Mononuclear cell (primary cell): ENCODE data around the gene AGMAT. TPM values are rescaled to one million over a fixed set of nuclear protein-coding genes. Genes with fewer than 3 reads are reported as not detected.

Experiments
- H3K27me3 ChIP-seq: 2 replicates; pipeline ENCODE4 v1.6.0; 2011; ENCODE audit warnings: low read length, control low read depth; ENCODE audit not compliant: insufficient read depth
- H3K4me1 ChIP-seq: 2 replicates; pipeline ENCODE4 v1.5.1; 2011; ENCODE audit warnings: mild to moderate bottlenecking, low read length, control low read depth; ENCODE audit not compliant: insufficient read depth
- H3K4me3 ChIP-seq: 2 replicates; pipeline ENCODE4 v1.5.1; 2011; ENCODE audit warnings: mild to moderate bottlenecking, low read length, moderate library complexity
- H3K9me3 ChIP-seq: 2 replicates; pipeline ENCODE4 v1.5.1; 2011; ENCODE audit warnings: low read depth, mild to moderate bottlenecking, control low read depth, low read length
- total RNA-seq: library from RNA; depleted of rRNA; stranded (reverse); fragments of >200 nt; gene quantifications from one replicate; pipeline ENCODE4 v1.2.3, GENCODE V29; 2012

Gene AGMAT
- total RNA-seq, 1 donor: 2.8 TPM

- Histone ChIP-seq H3K27me3 (no peaks in the 10 kb centered on the region), H3K9me3 (no peaks in the 10 kb centered on the region), H3K4me1 (peaks cover 45% of the 10 kb centered on the region), H3K4me3 (peak overlapping the region; percentile 48)
Measured at GRCh38 chr1:15524283-15525049, 60.4 kb downstream of the AGMAT start.

DNA sequence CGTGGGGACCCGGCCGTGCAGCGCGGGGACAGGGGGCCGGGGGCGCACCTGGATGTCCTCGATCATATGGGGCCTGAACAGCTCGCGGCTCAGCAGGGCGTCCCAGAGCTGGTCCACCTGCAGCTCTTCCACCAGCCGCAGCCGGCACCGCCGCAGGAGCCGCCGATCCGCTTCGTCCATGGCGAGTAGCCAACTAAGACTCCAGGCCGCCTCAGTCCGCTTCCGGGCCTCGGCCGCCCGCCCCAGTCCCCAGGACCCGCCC is 60.9 kb downstream of the AGMAT start, which contains the start of gene CASP9:
Gene CASP9 (minus strand): TSS at position 195 of the 262 bp plus-strand sequence. CDS start 15 bp downstream, at position 180.
- H3K4me3 ChIP-seq: peak within 1 kb of the TSS; percentile 48
- H3K9me3 ChIP-seq: no peaks in the 10 kb centered on the region
- H3K4me1 ChIP-seq: peaks cover 45% of the 10 kb centered on the region
- H3K27me3 ChIP-seq: no peaks in the 10 kb centered on the region

DNA sequence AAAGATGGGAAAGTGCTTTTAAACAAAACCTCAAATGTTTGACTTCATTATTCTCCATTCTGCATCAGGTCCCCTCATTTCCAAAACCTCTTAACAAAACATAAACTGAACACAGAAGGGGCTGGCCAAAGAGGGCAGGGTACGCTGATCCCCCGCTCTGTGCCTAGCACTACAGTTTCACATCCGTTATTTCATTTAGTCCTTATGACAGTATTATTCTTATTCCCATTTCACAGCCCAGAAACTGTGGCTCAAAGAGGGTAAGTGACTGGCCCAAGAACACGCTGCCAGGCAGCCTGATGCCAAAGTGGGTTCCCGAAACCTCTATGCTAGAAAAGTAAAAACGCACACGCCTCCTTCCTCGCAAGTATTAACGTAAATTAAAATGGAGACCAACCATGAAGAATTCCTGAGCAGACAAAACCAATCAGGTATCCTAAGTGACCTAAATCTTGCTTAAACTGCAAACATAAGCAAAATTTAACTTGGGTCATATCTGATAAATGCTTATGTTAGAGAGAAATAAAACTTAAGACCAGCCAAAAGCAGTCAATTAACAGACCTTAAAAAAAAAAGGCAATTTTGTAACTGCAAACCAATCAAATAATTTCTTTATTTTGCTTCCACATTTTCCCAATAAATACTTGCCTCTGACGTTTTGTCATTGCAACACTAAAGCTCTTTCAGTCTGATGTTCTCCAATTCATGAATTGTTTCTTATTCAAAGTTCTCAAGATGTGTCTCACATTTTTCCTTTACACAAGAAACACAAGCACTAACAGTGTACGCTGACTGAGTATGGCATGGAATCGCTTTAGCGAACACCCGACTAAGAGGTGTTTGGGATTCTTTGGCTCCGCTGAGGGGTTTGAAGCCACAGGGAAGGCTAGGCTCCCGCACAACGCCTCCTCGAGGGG is 61.5 kb downstream of the AGMAT start:
- no peaks in the 10 kb centered on the region for H3K9me3 ChIP-seq
- peaks cover 45% of the 10 kb centered on the region for H3K4me1 ChIP-seq
- H3K27me3 ChIP-seq: no peaks in the 10 kb centered on the region
- H3K4me3 ChIP-seq: peak overlapping the region; percentile 48

DNA sequence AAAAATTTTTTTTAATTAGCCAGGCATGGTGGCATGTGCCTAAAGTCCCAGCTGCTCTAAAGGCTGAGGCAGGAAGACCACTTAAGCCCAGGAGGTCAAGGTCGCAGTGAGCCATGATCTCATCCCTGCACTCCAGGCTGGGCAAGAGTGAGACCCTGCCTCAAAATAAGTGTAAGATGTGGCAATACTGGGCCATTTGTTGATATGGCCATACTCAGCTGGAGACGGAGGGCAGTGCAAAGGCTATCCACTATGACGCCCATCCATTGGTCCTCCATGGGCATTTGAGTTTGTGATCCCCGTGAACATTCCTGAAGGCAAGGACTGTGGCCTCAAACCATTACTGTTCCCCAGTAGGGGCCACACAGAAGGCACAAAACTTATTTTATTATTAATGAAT is 62.3 kb downstream of the AGMAT start:
- Histone ChIP-seq H3K4me1 (peaks cover 37% of the 10 kb centered on the region), H3K27me3 (no peaks in the 10 kb centered on the region), H3K9me3 (no peaks in the 10 kb centered on the region), H3K4me3 (no peak overlapping the region)

Other genes with a start within 250 kb of the AGMAT start
- gene EFHD2, start 175.2 kb downstream of the AGMAT start, total RNA-seq: 201 TPM
- 0.84 TPM for gene CTRC, start 146.6 kb downstream of the AGMAT start, total RNA-seq
- not detected for gene CELA2A, start 128.3 kb downstream of the AGMAT start, total RNA-seq
- not detected for gene CELA2B, start 108.9 kb downstream of the AGMAT start, total RNA-seq
- 12.0 TPM for gene CASP9, start 60.8 kb downstream of the AGMAT start, total RNA-seq
- gene DNAJC16, start 58.2 kb downstream of the AGMAT start, total RNA-seq: 8.9 TPM
- gene DDI2, start 32.4 kb upstream of the AGMAT start, total RNA-seq: 35.6 TPM
- gene PLEKHM2, start 99.3 kb upstream of the AGMAT start, total RNA-seq: 70.7 TPM
- gene SLC25A34, start 151.2 kb upstream of the AGMAT start, total RNA-seq: 1.0 TPM
- not detected for gene TMEM82, start 157.4 kb upstream of the AGMAT start, total RNA-seq
- gene FBLIM1, start 173.7 kb upstream of the AGMAT start, total RNA-seq: not detected
- 1.2 TPM for gene UQCRHL, start 222.6 kb upstream of the AGMAT start, total RNA-seq